GM19372 (cell line): ENCODE data around the gene LHFPL6.

Experiments
- ATAC-seq: cut with Tn5 transposase; IDR thresholded peaks from one replicate; pipeline ENCODE4 v1.9.1; 2021; ENCODE audit warnings: mild to moderate bottlenecking, low read depth, moderate library complexity; ENCODE audit not compliant: unreplicated experiment

Gene LHFPL6

GRCh38 chr13:39521701-39522100 lies 81.3 kb downstream of the LHFPL6 start:
- no peak for ATAC-seq

DNA sequence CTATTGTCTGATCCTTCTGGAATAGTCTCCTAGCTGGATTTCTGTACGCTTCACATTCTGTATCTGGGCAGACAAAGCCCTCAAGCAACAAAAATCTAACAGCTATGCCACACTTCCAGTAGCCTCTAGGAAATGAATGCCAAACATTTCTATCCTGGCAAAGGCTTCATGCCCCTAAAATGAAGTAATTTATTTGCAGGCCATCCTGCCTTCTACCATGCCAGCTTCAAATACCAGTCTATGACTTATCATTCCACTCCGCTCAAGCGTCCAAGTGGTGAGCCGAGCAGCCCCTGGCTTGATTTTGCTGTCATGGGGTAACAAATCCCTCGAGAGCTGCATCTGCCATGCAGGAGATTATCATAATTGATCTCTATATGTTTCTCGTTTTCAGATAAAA lies 86.9 kb downstream of the LHFPL6 start:
- no peak for ATAC-seq

GRCh38 chr13:39515224-39515714 lies 87.7 kb downstream of the LHFPL6 start:
- no peak for ATAC-seq

DNA sequence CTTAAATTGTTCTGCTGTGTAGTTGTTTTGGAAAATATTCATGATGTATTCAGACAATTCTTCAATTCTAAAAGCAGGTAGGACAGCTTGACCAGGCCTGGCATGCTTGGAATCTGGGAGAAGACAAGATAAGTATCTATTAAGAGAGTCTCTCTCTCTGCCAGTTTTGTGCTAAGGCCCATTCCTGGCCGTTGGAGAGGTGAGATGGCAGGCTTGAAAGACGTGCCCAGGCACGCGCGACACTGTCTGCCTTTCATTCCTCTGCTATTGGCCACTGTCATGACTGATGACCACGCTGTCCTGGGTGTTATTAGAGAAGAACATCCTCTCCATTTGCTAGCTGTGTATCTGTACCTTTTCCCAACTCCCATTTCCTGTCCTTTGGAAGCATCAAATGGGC lies 90.3 kb downstream of the LHFPL6 start:
- ATAC-seq: no peak

- ATAC-seq: peak; percentile 70
Measured at GRCh38 chr13:39510316-39510695, 92.7 kb downstream of the LHFPL6 start.

DNA sequence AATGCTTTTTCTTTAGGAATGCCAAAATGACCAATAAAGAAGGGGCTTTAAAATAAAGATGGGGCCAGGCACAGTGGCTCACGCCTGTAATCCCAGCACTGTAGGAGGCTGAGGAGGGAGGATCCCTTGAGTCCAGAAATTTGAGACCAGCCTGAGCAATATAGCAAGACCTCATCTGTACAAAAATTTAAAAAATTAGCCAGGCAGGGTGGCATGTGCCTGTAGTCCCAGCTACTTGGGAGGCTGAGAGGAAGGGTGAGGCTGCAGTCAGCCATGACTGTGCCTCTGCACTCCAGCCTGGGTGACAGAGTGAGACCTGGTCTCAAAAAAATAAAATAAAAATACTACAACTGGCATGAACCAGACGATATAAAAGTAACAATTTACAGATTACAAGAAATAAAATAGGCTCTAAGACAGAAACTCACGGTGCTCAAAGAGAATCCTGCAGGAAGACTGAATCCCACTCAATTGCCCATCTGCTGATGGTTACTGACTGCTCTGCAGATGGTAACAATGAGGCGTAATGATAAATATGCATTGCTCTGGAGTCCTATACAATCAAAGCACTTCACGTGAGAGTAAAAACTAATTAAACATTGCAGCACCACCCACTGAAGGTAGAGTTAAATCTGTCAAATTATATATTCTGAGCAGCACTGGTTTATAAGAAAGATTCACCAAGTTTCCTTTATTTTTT lies 93.2 kb downstream of the LHFPL6 start:
- no peak for ATAC-seq

DNA sequence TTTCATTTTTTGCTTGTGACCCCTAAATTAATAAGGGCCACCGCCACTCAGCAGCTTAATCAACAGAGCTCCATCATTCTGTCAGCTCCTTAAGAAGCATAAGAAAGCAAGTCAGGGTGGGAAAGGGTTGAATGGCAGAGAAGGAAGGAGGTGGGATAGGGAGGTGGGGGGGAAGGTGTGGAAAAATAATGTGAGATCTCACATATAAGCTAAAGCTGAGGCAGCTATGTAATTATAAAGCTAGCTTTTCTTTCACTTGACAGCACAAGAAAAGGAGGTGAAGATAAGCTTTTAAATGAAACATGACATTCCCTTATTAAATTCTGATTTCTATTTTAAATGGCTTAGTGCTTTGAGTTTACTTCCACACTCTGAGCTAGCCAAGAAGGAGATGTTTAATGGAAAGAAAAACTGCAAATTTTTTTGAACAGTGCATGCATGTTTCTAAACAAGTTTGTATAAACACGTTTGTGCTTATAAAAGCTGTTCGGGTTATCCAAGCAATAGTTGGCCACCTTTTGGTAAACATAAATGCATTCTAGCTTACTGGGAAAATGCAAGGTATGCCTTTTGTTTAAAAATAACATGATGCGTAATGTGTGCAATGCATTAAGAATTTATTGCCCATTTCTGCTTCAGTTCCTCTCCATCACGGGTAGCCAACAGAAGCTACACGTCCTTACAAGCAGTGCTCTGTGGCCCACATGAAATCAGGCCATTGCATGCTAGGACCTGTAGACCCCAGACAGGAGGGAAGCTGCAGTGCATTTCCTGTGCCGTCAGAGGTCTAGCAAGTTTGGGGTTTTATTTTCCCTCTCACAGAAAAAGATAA lies 96.2 kb downstream of the LHFPL6 start:
- no peak for ATAC-seq

DNA sequence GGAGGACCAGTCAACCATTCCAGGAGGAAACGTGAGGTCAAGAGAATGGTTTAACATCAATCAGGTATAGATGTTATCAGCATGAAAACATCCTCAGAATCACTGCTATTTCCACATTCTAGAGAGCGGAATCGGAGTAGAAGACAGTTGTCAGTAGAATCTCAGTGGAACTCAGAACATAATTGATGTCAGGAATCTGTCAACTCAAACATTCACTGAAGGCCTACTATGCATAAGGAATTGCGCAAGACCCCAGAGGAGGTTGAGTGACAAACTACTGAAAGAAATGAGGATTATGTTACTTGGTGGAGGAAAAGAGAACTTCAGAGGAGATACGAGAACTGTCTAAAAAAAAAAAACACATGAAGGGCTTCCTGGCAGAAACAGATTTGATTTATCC lies 97.8 kb downstream of the LHFPL6 start:
- no peak for ATAC-seq

DNA sequence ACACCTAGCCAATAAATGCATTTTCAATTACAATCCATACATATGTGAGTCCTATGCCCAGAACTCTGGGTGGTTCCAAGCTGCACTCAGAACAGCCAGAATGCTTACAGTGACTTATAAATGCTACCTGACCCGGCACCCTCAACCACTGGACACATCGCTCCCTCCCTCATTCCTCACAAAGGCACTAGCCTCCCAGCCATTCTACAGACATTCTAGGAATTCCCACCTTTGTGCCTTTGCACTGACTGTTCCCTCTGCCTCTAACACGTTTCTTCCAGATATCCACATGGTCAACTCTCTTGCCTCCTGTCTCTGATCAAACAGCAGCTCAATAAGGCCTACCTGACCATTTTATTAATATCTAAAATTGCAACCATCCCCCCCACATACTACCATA lies 99.9 kb downstream of the LHFPL6 start:
- no peak for ATAC-seq

- no peak for ATAC-seq
Measured at GRCh38 chr13:39501702-39502324, 101.2 kb downstream of the LHFPL6 start.

DNA sequence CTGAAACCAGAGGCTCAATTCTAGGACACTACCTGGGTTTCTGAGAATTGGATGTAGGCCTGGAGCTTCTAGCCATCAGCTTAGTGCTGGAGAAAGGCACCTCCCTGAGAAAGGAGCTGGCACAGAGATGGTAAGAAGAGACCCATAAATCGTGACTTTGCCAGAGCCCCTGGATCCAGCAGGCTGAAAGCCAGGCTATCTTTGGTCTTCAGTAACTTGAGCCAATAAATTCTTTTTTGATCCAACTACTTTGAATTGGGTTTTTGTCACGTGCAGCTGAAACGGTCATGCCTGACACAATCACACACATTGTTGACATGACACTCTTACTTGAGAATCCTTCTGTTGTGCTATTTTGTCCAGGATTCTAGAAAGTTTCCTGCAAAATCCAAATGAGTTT lies 103.4 kb downstream of the LHFPL6 start:
- no peak for ATAC-seq

GRCh38 chr13:39498471-39499114 lies 104.4 kb downstream of the LHFPL6 start:
- no peak for ATAC-seq

DNA sequence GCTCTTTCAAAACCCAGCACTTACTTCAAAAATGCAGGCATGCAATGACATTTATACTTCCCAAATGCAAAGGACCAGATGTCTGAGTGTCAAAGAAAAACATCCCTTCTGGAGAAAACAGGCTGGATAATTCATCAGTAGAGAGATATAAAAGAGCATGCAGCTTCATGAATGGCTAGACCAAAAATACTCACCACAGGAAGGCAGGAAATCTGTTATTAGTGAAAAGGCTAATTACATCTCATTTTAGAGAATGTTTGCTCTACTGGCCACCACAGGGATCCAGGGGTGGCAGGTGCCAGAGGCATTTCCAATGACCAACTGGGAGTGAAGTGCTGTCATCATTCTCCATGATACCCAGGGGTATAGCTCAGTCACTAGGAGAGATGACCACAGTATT lies 106.5 kb downstream of the LHFPL6 start:
- no peak for ATAC-seq

- ATAC-seq: no peak
Measured at GRCh38 chr13:39494633-39495032, 108.4 kb downstream of the LHFPL6 start.

DNA sequence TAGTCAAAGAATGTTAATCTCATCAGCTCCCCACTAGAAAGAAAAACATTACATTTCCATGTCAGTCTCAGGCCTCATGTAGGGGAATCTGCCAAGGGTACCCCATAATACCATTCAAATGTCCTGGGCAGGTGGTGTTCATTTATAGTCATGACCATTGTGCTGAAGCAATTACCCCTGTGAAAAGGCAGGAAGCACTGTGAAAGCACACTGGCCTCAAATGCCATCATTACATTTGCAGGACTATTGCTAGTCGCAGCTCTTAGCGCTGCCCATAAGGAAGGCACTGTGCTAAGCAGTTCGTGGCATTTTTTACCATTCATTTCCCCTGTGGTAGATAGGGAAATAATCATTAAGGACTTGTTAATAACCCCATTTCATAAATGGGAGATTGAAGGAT lies 109.0 kb downstream of the LHFPL6 start:
- ATAC-seq: no peak

DNA sequence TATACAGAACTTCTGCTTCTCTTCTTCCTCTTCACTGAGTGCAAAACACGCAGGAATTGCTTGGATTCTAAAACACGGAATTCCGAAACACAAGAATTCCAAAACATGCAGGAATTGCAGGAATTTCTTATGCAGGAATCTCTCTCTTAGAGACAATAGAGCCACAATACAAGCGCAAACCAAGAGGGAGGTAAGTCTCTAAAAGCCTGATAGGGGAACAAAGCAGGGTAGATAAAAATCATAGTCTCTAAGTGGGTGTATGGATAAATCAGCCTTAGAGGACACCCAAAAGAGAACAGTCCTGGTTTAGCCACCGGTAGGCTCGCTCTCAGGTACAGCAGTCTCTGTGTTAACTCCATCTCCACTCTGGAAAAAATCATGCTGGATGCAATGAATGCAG lies 112.9 kb downstream of the LHFPL6 start:
- ATAC-seq: no peak

DNA sequence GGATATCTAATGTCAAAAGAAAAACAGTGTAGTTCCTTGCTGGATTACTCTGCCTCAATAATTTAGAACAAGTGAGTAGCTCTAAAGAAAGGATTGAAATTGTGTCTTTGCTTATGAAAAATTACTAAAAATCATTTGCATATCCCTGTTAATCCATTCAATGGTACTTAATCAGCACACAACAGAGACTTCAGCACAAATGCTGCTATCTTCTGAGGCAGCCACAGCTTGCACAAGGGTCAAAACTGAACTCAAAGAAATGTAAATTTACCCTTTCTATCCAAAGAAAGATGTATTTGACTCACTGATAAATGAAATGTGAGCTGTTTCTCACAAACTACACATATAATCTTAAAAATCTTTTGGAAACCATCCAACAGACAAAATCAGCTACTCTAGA lies 116.2 kb downstream of the LHFPL6 start:
- no peak for ATAC-seq

DNA sequence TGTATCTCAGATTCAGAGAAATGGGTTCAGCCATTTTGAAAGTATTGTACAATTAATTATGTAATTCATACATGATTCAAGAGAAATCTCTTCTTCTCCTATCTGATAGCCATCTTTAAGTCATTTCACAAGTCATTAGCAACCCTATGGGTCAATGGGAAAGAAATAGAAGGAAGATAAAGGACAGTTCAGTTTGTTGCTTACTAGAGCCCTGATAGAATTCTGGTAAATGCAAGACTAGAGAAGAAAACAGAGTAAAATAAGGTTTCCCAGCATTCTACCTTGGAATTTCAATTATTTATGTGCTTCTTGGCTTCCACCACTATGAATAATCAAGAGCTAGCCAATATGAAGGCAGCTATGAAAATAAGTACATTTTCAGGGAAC lies 117.7 kb downstream of the LHFPL6 start:
- ATAC-seq: no peak

DNA sequence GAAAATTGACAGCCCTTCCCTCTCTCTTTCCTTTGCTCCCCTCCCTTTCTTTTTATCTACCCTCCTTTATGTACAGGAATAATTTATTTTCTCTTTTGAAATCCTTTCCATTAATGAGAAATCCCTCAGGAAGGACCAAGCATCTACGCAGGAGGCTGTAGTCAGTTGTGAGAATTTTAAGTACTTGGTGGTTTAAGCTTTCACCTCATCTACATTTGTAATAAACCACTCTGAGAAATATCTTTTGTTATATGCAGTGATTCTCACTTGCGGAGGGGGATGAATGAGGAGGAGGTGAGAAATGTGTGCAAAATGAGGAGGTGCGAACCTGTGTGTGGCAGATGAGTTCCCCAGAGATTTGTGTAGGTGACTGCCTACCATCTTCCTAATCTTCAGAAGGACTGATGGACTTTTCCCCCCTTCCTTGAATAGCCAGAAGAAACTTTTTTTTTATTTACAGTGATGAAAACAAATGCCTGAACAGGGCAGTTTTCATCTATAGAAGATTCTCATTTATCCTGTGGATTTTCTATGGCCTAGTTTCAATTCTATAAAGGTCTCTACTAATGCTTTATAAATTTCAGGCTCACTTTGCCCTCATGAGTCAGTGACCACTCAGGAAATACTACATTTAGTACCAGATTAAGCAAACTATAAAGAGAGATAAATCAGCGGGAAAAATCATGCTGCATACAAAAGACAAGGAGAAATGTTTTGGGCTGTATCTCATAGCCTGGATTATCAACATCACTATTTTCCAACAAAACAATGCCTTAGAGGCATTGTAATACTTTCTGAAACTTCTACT lies 118.3 kb downstream of the LHFPL6 start:
- no peak for ATAC-seq

DNA sequence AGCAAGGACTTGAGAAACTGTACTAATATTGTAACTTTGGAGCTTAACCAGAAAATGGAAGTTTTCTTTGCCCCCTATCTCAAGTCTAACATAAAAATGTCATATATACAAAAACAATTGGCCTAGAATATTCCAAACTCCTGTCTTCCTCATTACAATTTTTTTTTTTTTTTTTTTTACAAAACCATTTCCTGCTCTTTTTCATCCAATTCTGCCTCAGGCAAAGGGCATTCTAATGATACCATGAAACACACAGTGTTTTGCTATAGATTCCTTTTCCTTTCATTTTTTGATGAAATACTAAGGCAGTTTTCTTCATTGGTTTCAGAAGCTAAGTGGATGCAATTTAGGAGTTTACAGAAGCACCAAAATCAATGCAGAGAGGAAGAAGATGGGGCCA lies 119.7 kb downstream of the LHFPL6 start:
- no peak for ATAC-seq
